Left ventricle myocardium inferior (tissue), 1 donor: ENCODE measurements around the gene TTC13. TPM values are rescaled to one million over a fixed set of nuclear protein-coding genes. Genes with fewer than 3 reads are reported as not detected.

ENCODE experiments used
- DNase-seq: peaks from one replicate; pipeline ENCODE4 v3.0.0-alpha.2; 2020
- H3K27ac ChIP-seq: fragments of 200-600 bp; replicated peaks from 2 replicates; pipeline ENCODE4 v1.8.0; 2021
- H3K27me3 ChIP-seq: fragments of 200-600 bp; 2 replicates; pipeline ENCODE4 v1.8.0; 2021; ENCODE audit warnings: low read depth
- H3K36me3 ChIP-seq: fragments of 200-600 bp; 2 replicates; pipeline ENCODE4 v1.8.0; 2021
- H3K4me1 ChIP-seq: fragments of 200-600 bp; 2 replicates; pipeline ENCODE4 v1.8.0; 2021
- H3K4me3 ChIP-seq: fragments of 200-600 bp; 2 replicates; pipeline ENCODE4 v1.8.0; 2021; ENCODE audit warnings: mild to moderate bottlenecking, moderate library complexity
- H3K9me3 ChIP-seq: fragments of 200-600 bp; replicated peaks from 2 replicates; pipeline ENCODE4 v1.8.0; 2021
- intact Hi-C: fragments of 100-400 bp; cut with micrococcal nuclease; formaldehyde crosslinking; loops from one replicate; pipeline ENCODE4 v1.11.0; 2022
- total RNA-seq: library from RNA; stranded (reverse); fragmentation: NEBNext Ultra II Directional; extraction: Animal tissue kit (Norgen Biotek cat#: 25700); gene quantifications from one replicate; pipeline ENCODE4 v1.2.1, GENCODE V29; 2021
- TF ChIP-seq, protein P1 (sequence below): fragments of 200-600 bp; IDR thresholded peaks from 2 replicates; pipeline ENCODE4 v1.8.0; 2021; ENCODE audit warnings: antibody characterized with exemption, mild to moderate bottlenecking, borderline replicate concordance
- donor health status: DM: no; HTN: yes; CAD: no; lungs with severe emphysema.

TTC13 gene
- total RNA-seq, 1 donor from 2014 or later: 6.7 TPM

DNA sequence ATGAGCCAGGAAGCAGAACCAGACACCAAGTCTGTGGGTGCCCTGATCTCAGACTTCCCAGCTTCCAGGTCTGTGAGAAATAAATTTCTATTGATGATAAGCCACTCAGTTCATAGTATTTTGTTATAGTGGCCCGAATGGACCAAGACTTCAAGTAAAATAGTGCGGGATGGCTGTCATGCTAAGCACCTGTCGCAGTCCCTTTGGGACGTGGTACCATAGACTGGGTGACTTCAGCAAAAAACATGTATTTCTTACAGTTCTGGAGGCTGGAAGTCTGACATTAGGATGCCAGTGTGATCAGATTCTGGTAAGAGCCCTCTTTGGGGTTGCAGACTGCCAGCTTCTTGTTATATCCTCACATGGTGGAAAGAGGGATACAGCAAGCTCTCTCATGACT lies 107.7 kb downstream of the TTC13 start:
- Histone ChIP-seq H3K4me1 (peaks cover 44% of the 10 kb centered on the region), H3K27me3 (no peaks in the 10 kb centered on the region), H3K4me3 (no peak overlapping the region), H3K27ac (no peak overlapping the region), H3K9me3 (no peaks in the 10 kb centered on the region), H3K36me3 (no peaks in the 10 kb centered on the region)
- intact Hi-C loops: no loop called here
- TF ChIP-seq, protein P1, sequence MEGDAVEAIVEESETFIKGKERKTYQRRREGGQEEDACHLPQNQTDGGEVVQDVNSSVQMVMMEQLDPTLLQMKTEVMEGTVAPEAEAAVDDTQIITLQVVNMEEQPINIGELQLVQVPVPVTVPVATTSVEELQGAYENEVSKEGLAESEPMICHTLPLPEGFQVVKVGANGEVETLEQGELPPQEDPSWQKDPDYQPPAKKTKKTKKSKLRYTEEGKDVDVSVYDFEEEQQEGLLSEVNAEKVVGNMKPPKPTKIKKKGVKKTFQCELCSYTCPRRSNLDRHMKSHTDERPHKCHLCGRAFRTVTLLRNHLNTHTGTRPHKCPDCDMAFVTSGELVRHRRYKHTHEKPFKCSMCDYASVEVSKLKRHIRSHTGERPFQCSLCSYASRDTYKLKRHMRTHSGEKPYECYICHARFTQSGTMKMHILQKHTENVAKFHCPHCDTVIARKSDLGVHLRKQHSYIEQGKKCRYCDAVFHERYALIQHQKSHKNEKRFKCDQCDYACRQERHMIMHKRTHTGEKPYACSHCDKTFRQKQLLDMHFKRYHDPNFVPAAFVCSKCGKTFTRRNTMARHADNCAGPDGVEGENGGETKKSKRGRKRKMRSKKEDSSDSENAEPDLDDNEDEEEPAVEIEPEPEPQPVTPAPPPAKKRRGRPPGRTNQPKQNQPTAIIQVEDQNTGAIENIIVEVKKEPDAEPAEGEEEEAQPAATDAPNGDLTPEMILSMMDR: no peak
- DNase-seq: no peak

DNA sequence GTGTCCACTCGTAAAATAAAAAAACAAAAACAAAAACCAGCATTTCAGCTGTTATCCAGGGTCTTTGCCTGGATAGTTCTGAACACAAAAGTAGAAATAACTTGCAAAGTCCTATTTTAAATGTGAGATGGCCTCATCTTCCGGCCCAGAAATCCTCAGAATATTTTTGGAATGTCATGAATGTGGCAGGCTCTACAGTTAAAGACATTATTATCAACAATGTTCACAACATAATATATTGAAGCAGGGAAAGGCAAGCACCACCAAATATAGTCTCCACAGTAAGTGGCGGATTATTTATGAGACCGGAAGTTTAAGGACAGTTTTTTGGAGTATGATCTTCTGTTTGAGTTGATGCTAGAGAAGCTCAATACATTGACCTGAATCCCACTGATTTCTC lies 109.2 kb downstream of the TTC13 start:
- no peaks in the 10 kb centered on the region for H3K27me3 ChIP-seq
- no peaks in the 10 kb centered on the region for H3K36me3 ChIP-seq
- TF ChIP-seq, protein P1: no peak
- H3K9me3 ChIP-seq: no peaks in the 10 kb centered on the region
- peak overlapping the region; percentile 92 for H3K27ac ChIP-seq
- no peak for DNase-seq
- H3K4me1 ChIP-seq: peaks cover 58% of the 10 kb centered on the region
- intact Hi-C loops: loop anchor here (10.0 kb wide), 1 partner anchor 55 kb away; no protein-coding TSS in a partner anchor
- H3K4me3 ChIP-seq: peak overlapping the region; percentile 94

DNA sequence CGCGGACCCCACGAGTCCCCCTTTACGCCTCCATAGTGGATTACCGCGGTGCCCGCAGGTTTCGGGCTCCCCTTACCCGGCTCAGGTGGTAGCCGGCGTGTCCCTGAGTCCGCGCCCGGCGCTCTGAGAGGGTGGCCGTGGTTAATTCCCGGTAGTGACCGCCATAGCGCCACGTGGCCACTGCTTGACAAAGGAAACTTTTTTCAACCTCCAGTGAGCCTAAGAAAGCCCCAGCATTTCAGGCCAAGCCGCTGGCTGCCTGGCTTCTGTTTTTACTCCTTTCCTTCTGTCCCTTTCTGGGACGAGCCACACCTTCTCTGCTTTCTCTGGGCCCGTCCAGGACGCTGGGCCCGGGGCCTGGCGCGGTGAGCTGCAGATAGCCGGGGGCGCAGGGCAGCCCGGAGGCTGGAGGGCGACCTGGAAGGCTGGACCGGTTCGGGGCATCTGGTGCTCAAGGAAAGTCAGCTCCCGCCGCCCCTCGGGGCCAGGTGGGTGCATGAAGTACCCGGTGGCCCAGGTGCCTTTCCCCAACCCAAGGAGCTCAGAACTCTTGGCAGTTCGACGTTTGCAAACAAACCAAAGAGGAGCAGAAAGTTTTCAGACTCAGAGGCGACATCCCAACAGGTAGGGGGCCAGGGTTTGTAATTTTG lies 109.8 kb downstream of the TTC13 start:
- peak overlapping the region; percentile 92 for H3K27ac ChIP-seq
- intact Hi-C loops: loop anchor here (10.0 kb wide), 1 partner anchor 54 kb away; no protein-coding TSS in a partner anchor
- H3K27me3 ChIP-seq: no peaks in the 10 kb centered on the region
- DNase-seq: peak; percentile 57
- peak overlapping the region; percentile 94 for H3K4me3 ChIP-seq
- H3K9me3 ChIP-seq: no peaks in the 10 kb centered on the region
- H3K4me1 ChIP-seq: peaks cover 64% of the 10 kb centered on the region
- TF ChIP-seq, protein P1: no peak
- H3K36me3 ChIP-seq: no peaks in the 10 kb centered on the region

DNA sequence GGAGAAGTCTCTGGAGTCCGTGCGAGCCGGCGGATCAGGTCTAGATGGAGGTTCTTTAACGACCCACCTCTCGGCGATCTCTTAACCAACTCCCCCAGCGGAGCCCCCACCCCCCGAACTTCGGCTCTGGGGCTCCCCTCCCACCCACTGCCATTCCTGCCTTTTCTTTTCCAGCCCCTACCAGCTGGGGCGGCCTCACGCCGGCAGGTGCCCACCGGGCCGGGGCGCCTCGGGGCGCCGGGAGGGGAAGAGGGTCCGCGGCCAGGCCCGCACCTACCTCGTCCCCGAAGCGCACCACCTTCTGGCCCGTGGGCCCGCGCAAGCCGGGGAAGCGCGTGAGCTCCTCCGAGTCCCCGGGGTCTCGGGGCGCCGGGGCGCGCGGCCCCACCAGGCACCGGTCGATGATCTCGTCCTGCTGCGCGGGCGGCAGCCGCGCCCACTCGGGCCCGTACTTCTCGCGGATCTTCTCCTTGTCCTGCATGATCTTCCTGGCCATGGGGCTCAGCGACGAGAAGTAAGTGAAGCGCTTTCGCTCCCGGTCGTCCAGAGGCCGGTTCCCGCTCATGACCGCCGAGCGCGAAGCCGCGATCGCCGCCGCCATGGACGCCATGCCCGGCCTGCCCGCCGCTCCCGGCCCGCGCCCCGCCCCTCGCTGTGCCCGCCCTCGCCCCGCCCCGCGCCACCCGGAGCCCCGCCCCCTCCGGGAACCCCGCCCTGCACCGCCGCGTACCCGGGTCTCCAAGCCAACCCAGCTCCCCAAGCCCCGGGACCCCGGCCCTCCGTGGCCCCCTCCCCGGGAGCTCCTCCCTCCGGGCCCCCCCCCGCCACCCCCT lies 110.5 kb downstream of the TTC13 start, which contains the start of gene C1orf198:
Gene C1orf198 (minus strand): TSS at position 619 of the 833 bp plus-strand sequence. CDS start 9 bp downstream, at position 610.
- peak; percentile 79 for DNase-seq
- Histone ChIP-seq H3K4me1 (peaks cover 72% of the 10 kb centered on the region), H3K27me3 (no peaks in the 10 kb centered on the region), H3K4me3 (peak within 1 kb of the TSS; percentile 94), H3K9me3 (no peaks in the 10 kb centered on the region), H3K27ac (peak within 1 kb of the TSS; percentile 92), H3K36me3 (no peaks in the 10 kb centered on the region)
- intact Hi-C loops: loop anchor here (10.0 kb wide), 1 partner anchor 53 kb away; no protein-coding TSS in a partner anchor
- TF ChIP-seq, protein P1: no peak

DNA sequence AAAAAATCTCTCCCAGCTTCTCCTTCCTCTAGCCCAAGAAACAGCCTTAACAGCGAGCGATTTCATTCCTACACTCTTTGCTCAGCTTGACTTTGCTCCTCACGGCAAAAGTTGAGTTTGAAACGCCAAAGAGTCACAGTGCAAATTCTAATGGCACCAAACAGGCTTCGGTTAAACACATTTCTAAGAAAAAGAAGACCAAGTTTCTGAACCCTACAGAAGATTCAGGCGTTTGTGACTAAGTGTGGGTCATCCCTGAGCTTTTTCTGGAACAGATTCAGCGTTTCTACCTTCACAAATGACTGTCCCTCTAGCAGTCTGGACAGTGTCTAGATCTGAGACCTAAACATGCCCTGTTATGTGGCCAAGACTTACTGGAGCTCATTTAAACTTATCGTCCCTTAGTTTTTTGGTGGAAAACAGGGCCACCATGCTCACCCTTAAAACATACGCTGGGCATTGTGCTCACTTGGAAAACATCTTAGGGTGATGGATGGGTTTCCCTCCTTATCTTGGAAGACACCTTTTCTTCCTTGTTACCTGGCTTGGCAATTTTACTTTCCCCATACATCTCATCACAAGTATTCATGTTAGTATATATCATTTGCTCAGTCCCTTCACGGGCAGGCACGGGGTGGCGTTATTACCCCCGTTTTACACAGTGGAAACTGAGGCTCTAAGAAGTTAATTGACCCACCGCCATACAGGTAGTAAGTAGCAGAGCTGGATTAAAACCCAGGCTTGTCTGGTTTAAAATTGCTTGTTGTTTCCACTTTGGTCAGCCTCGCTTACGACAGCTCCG lies 111.4 kb downstream of the TTC13 start:
- Histone ChIP-seq H3K36me3 (no peaks in the 10 kb centered on the region), H3K9me3 (no peaks in the 10 kb centered on the region), H3K27ac (peak overlapping the region; percentile 92), H3K4me3 (peak overlapping the region; percentile 94), H3K4me1 (peaks cover 80% of the 10 kb centered on the region), H3K27me3 (no peaks in the 10 kb centered on the region)
- intact Hi-C loops: loop anchor here (10.0 kb wide), 1 partner anchor 53 kb away; no protein-coding TSS in a partner anchor
- no peak for DNase-seq
- TF ChIP-seq, protein P1: no peak
